Mesendoderm (in vitro differentiated cells): Measurements from ENCODE around the gene MYB.

ENCODE experiments used
- DNase-seq: peaks from one replicate; pipeline ENCODE4 v3.0.0; 2013
- H2AK5ac ChIP-seq: 2 replicates; pipeline ENCODE4 v1.6.1; 2013; ENCODE audit warnings: low read length, inconsistent platforms
- H2BK120ac ChIP-seq: 2 replicates; pipeline ENCODE4 v1.6.1; 2013; ENCODE audit warnings: low read depth, mild to moderate bottlenecking, low read length, moderate library complexity, mixed read lengths
- H2BK15ac ChIP-seq: replicated peaks from 2 replicates; pipeline ENCODE4 v1.6.1; 2013; ENCODE audit warnings: low read depth, mild to moderate bottlenecking, moderate library complexity
- H2BK5ac ChIP-seq: 2 replicates; pipeline ENCODE4 v1.6.1; 2013; ENCODE audit warnings: low read length, inconsistent platforms
- H3K18ac ChIP-seq: 2 replicates; pipeline ENCODE4 v1.6.1; 2013; ENCODE audit warnings: mild to moderate bottlenecking, low read length, mixed read lengths
- H3K23ac ChIP-seq: one replicate; pipeline ENCODE4 v1.6.1; 2013; ENCODE audit warnings: low read length
- H3K27ac ChIP-seq: 2 replicates; pipeline ENCODE4 v1.5.1; 2013; ENCODE audit warnings: low read depth, mild to moderate bottlenecking, inconsistent platforms, low read length, moderate library complexity
- H3K27me3 ChIP-seq: 2 replicates; pipeline ENCODE4 v1.6.1; 2013; ENCODE audit warnings: low read length, control low read depth, mild to moderate bottlenecking, inconsistent platforms; ENCODE audit not compliant: insufficient read depth, poor library complexity
- H3K36me3 ChIP-seq: 2 replicates; pipeline ENCODE4 v1.6.1; 2013; ENCODE audit warnings: low read length, inconsistent platforms; ENCODE audit not compliant: control insufficient read depth, insufficient read depth
- H3K4ac ChIP-seq: one replicate; pipeline ENCODE4 v1.6.1; 2013; ENCODE audit warnings: low read depth, mild to moderate bottlenecking, low read length, moderate library complexity
- H3K4me1 ChIP-seq: 2 replicates; pipeline ENCODE4 v1.6.1; 2013; ENCODE audit warnings: low read depth, low read length, inconsistent platforms; ENCODE audit not compliant: control insufficient read depth
- H3K4me2 ChIP-seq: 2 replicates; pipeline ENCODE4 v1.6.1; 2013; ENCODE audit warnings: low read length
- H3K4me3 ChIP-seq: 2 replicates; pipeline ENCODE4 v1.5.1; 2013; ENCODE audit warnings: mild to moderate bottlenecking, low read length
- H3K56ac ChIP-seq: one replicate; pipeline ENCODE4 v1.6.1; 2013; ENCODE audit warnings: low read length
- H3K79me1 ChIP-seq: 2 replicates; pipeline ENCODE4 v1.6.1; 2013; ENCODE audit warnings: low read length, inconsistent platforms
- H3K79me2 ChIP-seq: 2 replicates; pipeline ENCODE4 v1.6.1; 2013; ENCODE audit warnings: mild to moderate bottlenecking, low read length; ENCODE audit not compliant: control insufficient read depth, insufficient read depth
- H3K9ac ChIP-seq: 2 replicates; pipeline ENCODE4 v1.6.1; 2013; ENCODE audit warnings: low read length, inconsistent platforms
- H4K5ac ChIP-seq: one replicate; pipeline ENCODE4 v1.6.1; 2013; ENCODE audit warnings: low read length
- H4K8ac ChIP-seq: one replicate; pipeline ENCODE4 v1.6.1; 2013; ENCODE audit warnings: low read depth, mild to moderate bottlenecking, control low read depth, low read length, moderate library complexity
- WGBS: extraction: QIAGEN DNeasy Blood & Tissue Kit; methylation state at CpG from one replicate; pipeline ENCODE4 v1.1.7; 2013; ENCODE audit warnings: low lambda C conversion rate, missing lambda C conversion rate; ENCODE audit not compliant: insufficient coverage; ENCODE audit errors: extremely low coverage; 5-methylcytosine and 5-hydroxymethylcytosine counted together

MYB gene

DNA sequence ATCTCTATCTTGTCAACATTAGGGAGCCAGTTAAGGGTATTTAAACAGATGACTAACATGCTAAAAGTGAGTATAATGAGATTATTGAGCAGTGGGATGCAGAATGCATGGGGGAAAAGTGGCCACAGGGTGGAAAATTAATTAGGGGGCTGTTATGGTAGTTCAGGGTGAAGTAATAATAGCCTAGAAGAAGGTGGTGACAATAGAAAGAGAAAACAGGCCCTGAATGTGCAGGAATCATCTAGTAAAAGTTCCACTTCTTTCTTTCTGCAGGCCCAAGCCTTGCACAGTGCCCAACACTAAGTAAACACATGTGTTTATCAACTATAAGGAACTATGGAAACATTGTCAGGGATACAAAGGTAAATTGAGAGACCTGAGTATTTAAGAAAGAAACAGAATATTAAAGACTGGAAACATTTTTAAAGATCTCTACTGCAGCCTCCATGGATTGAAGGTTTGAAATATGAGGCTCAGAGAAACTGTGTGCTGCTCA, 7.1 kb upstream of the MYB start:
- Histone ChIP-seq H3K79me2 (no peaks in the 10 kb centered on the region), H3K9ac (no peak overlapping the region), H2AK5ac (no peak overlapping the region), H3K4ac (no peak overlapping the region), H2BK120ac (no peak overlapping the region), H4K5ac (no peak overlapping the region), H3K36me3 (no peaks in the 10 kb centered on the region), H2BK15ac (no peak overlapping the region), H3K4me2 (no peak overlapping the region), H3K56ac (no peak overlapping the region), H3K79me1 (no peaks in the 10 kb centered on the region), H3K18ac (no peak overlapping the region), H3K27me3 (no peaks in the 10 kb centered on the region), H3K27ac (no peak overlapping the region), H3K4me1 (no peaks in the 10 kb centered on the region), H2BK5ac (no peak overlapping the region), H3K4me3 (no peak overlapping the region), H4K8ac (no peak overlapping the region), H3K23ac (no peak overlapping the region)
- DNase-seq = no peak

DNA sequence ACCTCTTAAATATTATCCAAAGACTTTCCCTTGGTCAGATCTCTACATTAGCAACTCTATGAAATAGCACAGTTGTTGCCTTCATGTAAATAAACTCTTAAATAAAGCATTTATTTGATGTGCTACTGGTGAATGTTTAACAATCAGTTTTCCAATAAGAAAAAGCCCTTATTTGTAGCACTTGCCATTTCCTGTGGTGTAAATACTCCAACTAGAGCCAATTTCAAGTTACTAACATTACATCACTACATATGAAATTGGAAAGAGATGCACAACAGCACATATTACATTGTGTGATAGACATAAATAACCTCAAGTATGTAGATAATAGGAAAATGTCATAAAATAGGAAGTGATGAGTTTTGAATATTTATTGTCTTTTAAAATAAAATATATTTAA, 5.0 kb upstream of the MYB start:
- no peak overlapping the region for H3K27ac ChIP-seq
- no peaks in the 10 kb centered on the region for H3K79me1 ChIP-seq
- no peaks in the 10 kb centered on the region for H3K4me1 ChIP-seq
- H3K27me3 ChIP-seq = no peaks in the 10 kb centered on the region
- no peak overlapping the region for H3K23ac ChIP-seq
- no peak overlapping the region for H3K18ac ChIP-seq
- H4K8ac ChIP-seq = no peak overlapping the region
- DNase-seq = no peak
- H2AK5ac ChIP-seq = no peak overlapping the region
- no peak overlapping the region for H4K5ac ChIP-seq
- H3K56ac ChIP-seq = no peak overlapping the region
- H3K4ac ChIP-seq = no peak overlapping the region
- H3K36me3 ChIP-seq = no peaks in the 10 kb centered on the region
- H2BK5ac ChIP-seq = no peak overlapping the region
- H3K9ac ChIP-seq = no peak overlapping the region
- H3K79me2 ChIP-seq = no peaks in the 10 kb centered on the region
- H2BK15ac ChIP-seq = no peak overlapping the region
- no peak overlapping the region for H3K4me3 ChIP-seq
- H3K4me2 ChIP-seq = no peak overlapping the region
- H2BK120ac ChIP-seq = no peak overlapping the region

DNA sequence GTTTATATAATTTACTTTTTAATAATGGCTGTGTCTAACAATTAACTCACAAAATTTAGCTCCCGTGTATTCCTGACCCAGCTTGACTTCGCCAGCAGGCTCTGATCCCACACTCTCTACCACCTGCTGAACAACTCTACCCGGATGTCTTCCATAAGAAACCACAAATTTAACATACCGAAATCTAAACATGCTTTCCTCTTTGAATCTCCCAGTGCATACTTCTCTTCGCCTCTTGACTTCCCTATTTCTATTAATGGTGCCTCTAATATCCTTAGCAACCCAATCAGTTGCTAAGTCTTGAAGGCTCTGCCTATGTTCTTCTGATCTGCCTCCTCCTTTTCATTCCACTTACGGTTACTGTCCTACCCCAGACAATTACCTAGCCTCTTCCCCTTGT, 4.6 kb upstream of the MYB start:
- Histone ChIP-seq H2BK5ac (no peak overlapping the region), H3K9ac (no peak overlapping the region), H3K27ac (no peak overlapping the region), H2BK120ac (no peak overlapping the region), H3K56ac (no peak overlapping the region), H3K79me1 (no peaks in the 10 kb centered on the region), H4K8ac (no peak overlapping the region), H3K79me2 (no peaks in the 10 kb centered on the region), H2BK15ac (no peak overlapping the region), H4K5ac (no peak overlapping the region), H3K4me3 (no peak overlapping the region), H3K4ac (no peak overlapping the region), H3K18ac (no peak overlapping the region), H2AK5ac (no peak overlapping the region), H3K4me2 (no peak overlapping the region), H3K27me3 (peaks cover under 1% of the 10 kb centered on the region), H3K23ac (no peak overlapping the region), H3K4me1 (no peaks in the 10 kb centered on the region), H3K36me3 (no peaks in the 10 kb centered on the region)
- no peak for DNase-seq
- WGBS = 100% methylated on average over 1 of the region's 6 CpGs

DNA sequence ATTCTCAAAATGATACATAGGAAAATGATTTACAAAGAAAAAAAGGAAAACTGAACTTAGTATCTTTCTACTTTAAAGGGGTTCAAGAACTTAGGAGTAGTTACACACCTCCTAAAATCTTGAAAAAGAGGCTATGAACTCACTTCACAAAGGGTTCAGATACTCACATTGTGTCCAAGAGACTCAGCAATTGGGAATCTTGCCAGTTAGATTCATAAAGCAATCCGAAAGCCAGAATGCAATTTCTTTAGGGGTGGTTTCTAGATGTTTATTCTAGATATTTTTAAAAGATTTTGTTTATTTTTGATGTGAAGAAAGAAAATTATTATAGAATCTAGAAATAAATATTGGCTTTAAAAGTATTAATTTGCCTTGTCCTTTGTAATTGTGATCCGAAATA, 1.7 kb upstream of the MYB start:
- no peaks in the 10 kb centered on the region for H3K4me1 ChIP-seq
- no peak overlapping the region for H3K9ac ChIP-seq
- no peak overlapping the region for H3K18ac ChIP-seq
- no peak overlapping the region for H2BK15ac ChIP-seq
- DNase-seq = no peak
- H2AK5ac ChIP-seq = no peak overlapping the region
- no peaks in the 10 kb centered on the region for H3K79me1 ChIP-seq
- no peak overlapping the region for H4K5ac ChIP-seq
- no peak overlapping the region for H3K4me3 ChIP-seq
- H3K27me3 ChIP-seq = peaks cover 18% of the 10 kb centered on the region
- no peaks in the 10 kb centered on the region for H3K79me2 ChIP-seq
- no peak overlapping the region for H3K4ac ChIP-seq
- H3K36me3 ChIP-seq = no peaks in the 10 kb centered on the region
- no peak overlapping the region for H3K27ac ChIP-seq
- WGBS = no CpG with 5 or more reads among the region's 2 CpGs
- no peak overlapping the region for H2BK5ac ChIP-seq
- no peak overlapping the region for H3K56ac ChIP-seq
- no peak overlapping the region for H3K4me2 ChIP-seq
- no peak overlapping the region for H4K8ac ChIP-seq
- no peak overlapping the region for H3K23ac ChIP-seq
- H2BK120ac ChIP-seq = no peak overlapping the region

DNA sequence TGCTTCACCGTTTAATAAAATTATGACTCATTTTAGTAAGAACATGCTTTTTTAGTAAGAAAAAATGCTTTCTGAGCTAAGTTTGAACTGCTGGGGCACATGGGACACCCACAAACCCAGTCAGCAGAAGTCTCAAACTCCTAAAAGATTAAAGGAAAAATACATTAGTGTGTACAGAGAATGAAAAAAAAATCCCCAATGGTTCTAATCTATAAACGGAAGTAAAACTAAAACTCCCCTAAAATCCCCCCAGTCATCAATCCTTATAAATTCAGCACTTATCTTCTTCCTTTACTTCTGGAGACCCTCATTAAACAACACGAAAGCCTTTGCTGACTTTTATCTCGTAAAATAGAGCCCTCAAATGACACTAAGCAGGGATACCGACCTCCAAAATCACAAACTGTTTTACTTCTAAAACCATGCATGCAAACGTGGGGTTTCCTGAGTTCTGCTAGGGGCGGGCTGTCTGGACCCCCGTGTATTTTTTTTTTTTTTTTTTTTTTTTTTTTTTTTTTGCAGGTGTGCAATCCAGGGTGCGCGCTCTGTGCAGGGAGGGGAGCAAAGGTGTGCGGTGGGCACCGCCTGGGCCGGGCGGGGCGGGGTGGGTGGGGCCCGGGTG, 1.1 kb upstream of the MYB start:
- H3K18ac ChIP-seq = no peak overlapping the region
- H4K5ac ChIP-seq = no peak overlapping the region
- no peaks in the 10 kb centered on the region for H3K79me2 ChIP-seq
- H3K4me2 ChIP-seq = no peak overlapping the region
- peaks cover 18% of the 10 kb centered on the region for H3K27me3 ChIP-seq
- no peaks in the 10 kb centered on the region for H3K36me3 ChIP-seq
- H3K56ac ChIP-seq = no peak overlapping the region
- H3K27ac ChIP-seq = no peak overlapping the region
- H2BK120ac ChIP-seq = no peak overlapping the region
- no peak overlapping the region for H2BK5ac ChIP-seq
- no peak overlapping the region for H2BK15ac ChIP-seq
- H3K23ac ChIP-seq = no peak overlapping the region
- H3K4ac ChIP-seq = no peak overlapping the region
- H2AK5ac ChIP-seq = no peak overlapping the region
- H3K9ac ChIP-seq = no peak overlapping the region
- no peak for DNase-seq
- no peaks in the 10 kb centered on the region for H3K4me1 ChIP-seq
- H4K8ac ChIP-seq = no peak overlapping the region
- H3K4me3 ChIP-seq = no peak overlapping the region
- no peaks in the 10 kb centered on the region for H3K79me1 ChIP-seq
- WGBS = no CpG with 5 or more reads among the region's 16 CpGs

DNA sequence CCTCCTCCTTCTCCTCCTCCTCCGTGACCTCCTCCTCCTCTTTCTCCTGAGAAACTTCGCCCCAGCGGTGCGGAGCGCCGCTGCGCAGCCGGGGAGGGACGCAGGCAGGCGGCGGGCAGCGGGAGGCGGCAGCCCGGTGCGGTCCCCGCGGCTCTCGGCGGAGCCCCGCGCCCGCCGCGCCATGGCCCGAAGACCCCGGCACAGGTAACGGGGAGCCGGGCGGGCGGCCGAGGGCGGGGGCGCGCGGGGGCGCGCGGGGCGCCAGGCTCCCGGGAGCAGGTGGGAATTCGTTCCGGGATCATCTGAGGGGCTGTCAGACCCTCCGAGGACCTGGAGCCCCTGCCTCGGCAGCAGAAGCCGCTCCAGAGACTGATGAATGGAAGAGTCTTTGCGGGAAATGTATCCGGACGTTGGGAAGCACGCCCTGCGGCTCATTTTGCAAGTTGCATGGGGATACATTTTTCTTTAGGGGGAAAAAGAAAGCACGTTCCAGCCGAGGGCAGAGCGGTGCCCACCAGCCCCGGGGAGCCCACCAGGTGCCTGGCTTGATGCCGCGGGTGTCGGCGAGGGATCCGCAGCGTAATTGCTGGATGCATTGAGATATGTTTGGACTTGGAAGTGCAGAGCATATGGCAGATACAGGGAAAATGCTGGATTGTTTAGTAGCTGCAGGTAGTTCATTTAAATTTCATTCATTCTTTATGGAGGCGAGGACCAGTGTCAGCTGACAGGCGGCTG, 394 bp downstream of the MYB start:
- H2BK120ac ChIP-seq = no peak overlapping the region
- H3K79me1 ChIP-seq = no peaks in the 10 kb centered on the region
- no peak overlapping the region for H3K23ac ChIP-seq
- DNase-seq = peak; percentile 35
- peak overlapping the region; percentile 54 for H3K4me3 ChIP-seq
- H3K18ac ChIP-seq = peak overlapping the region; percentile 88
- H2AK5ac ChIP-seq = no peak overlapping the region
- no CpG with 5 or more reads among the region's 62 CpGs for WGBS
- H3K27me3 ChIP-seq = peaks cover 18% of the 10 kb centered on the region
- H3K4me1 ChIP-seq = no peaks in the 10 kb centered on the region
- H3K56ac ChIP-seq = peak overlapping the region; percentile 83
- no peak overlapping the region for H2BK15ac ChIP-seq
- H3K4ac ChIP-seq = peak overlapping the region; percentile 74
- no peak overlapping the region for H4K8ac ChIP-seq
- H3K79me2 ChIP-seq = no peaks in the 10 kb centered on the region
- peak overlapping the region; percentile 70 for H3K9ac ChIP-seq
- H2BK5ac ChIP-seq = no peak overlapping the region
- H4K5ac ChIP-seq = no peak overlapping the region
- no peak overlapping the region for H3K27ac ChIP-seq
- no peaks in the 10 kb centered on the region for H3K36me3 ChIP-seq
- H3K4me2 ChIP-seq = peak overlapping the region; percentile 94
